NK-92 (cell line): Measurements from ENCODE around the gene PRIMA1.
"Not testable (repeated sequence)": the region's sequence is repeated elsewhere in the genome, so short reads cannot be mapped to it uniquely, and the experiment has no call there.

Experiments
- DNase-seq: peaks from one replicate; lab custom pipeline; 2025; ENCODE audit not compliant: unreplicated experiment; lab: John Stamatoyannopoulos, UW

PRIMA1 gene

GRCh38 chr14:93788293-93788542 lies at the start of gene PRIMA1:
Gene PRIMA1, minus strand, starts transcription at chr14:93788485. Its CDS starts 767 bp downstream, at chr14:93787718.
- DNase-seq: no peak

GRCh38 chr14:93834699-93835371 lies 46.5 kb upstream of the PRIMA1 start:
- DNase-seq: no peak

- no peak for DNase-seq
Measured at GRCh38 chr14:93832665-93833064, 44.4 kb upstream of the PRIMA1 start.

GRCh38 chr14:93832081-93832480 lies 43.8 kb upstream of the PRIMA1 start:
- DNase-seq: no peak

GRCh38 chr14:93830753-93831461 lies 42.6 kb upstream of the PRIMA1 start:
- DNase-seq: no peak

GRCh38 chr14:93829839-93830481 lies 41.7 kb upstream of the PRIMA1 start:
- no peak for DNase-seq

GRCh38 chr14:93825235-93825553 lies 36.9 kb upstream of the PRIMA1 start:
- no peak for DNase-seq

DNA sequence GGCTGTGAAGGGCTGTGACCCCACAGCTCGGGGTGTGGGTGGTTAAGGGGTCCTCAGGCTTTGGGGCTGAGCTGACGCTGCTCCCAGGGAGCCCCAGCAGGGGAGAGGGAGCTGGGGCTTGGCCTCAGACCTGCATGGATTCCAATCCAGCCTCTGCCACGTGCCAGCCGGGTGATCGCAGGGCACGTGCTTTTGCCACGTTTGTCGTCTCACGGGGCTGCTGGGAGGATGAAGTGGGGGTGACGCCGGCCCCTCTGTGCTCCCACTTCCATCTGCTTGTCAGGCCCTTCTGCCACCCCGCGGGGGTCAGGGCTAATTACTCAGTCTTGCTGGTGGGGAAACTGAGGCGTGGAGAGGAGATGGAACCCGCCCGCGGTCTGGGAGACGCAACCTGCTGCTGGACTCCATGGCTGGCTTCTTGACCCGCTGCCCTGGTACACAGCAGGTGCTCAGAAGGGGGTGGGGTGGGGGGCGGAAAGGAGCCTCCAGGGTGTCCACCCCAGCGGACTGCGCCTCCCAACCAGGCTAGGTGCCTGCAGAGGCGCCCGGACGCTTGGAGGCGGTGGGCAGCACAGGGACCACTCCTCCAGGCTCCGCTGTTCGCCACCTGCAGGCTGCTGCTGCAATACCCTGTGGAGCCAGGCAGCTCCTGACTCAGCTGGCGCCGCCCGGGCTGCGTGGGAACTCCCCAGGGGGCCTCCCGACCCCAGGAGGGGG lies 36.4 kb upstream of the PRIMA1 start:
- no peak for DNase-seq

DNA sequence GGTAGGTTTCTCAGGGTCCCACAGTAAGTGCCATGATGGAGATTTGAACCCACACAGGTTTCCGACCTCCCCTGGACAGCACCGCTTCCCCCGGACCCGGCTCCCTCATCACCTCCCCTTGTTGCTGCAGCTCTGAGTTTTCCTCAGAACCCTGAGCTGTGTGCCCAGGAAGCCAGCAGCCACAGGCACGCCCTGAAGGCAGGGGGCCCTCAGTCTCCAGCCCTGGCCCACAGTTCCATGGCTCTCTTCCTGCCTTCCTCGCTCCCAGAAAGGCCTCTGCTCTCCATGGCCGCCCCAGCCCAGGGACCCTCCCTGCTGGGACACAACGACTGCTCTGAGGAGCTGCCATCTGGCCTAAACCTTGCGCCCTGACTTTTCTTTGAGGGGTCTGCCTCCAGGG lies 35.8 kb upstream of the PRIMA1 start:
- DNase-seq: no peak

GRCh38 chr14:93821051-93821450 lies 32.8 kb upstream of the PRIMA1 start:
- no peak for DNase-seq

GRCh38 chr14:93818857-93819256 lies 30.6 kb upstream of the PRIMA1 start:
- DNase-seq: no peak

GRCh38 chr14:93811676-93812075 lies 23.4 kb upstream of the PRIMA1 start:
- DNase-seq: no peak

DNA sequence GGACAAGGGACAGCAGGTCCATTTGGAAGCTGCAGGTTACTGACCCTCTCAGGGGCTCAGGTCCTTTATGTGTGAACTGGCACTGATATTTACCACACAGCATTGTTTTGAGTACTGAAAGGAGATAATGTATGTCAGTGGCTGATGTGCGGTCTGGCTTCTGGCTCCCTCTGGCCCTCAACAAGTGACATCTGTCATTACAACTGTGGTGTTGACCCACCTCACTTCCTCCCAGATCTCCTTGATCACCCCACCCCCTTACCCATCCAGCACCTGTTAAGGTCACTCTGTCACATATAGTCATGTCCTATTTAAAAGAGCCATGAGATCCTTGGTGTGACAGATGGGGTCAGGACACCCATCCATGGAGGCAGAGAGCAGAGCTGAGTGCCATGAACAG lies 22.7 kb upstream of the PRIMA1 start:
- DNase-seq: no peak

- not testable (repeated sequence) for DNase-seq
Measured at GRCh38 chr14:93809491-93810420, 21.5 kb upstream of the PRIMA1 start.

- no peak for DNase-seq
Measured at GRCh38 chr14:93804654-93805053, 16.4 kb upstream of the PRIMA1 start.

DNA sequence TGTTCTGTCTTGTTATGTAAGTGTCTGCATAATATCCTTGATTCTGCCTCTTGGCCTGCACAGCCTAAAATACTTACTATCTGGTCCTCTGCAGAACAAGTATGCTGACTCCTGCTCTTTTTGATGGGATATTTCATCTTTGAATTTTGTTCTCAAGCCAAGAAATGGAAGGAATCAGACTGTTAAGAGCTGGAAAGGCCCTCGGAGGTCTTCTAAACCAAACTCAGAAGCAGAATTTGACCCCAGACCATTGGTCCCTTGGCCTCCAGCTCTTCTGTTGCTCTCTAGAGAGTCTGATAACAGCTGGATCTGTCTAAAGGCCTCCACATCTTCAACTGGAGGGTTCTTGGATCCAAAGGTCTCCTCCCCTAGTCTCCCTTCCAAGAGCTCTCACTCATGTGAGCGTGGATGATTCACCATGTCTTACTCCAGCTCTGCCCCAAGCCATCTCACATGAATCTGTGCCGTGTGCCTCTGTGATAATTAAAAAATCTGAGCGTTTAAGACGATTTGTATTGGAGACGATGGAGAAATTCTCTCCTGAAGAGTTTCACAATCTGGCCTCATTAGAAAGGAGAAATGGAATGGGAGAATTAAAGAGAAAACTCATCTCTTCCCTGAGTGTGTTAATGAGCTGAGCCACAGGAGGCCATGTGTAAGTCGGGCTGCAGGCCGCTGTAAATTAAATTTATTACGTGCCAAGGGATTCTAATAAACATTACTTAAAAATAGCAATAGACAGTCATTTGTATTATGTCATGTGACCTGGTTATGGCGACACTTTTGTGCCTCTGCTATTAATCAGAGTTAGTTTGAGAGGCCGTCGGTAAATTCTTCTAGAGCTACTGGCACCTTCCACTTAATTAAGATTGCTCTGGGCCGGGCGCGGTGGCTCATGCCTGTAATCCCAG lies 15.4 kb upstream of the PRIMA1 start:
- no peak for DNase-seq

- no peak for DNase-seq
Measured at GRCh38 chr14:93799989-93800921, 12.0 kb upstream of the PRIMA1 start.

DNA sequence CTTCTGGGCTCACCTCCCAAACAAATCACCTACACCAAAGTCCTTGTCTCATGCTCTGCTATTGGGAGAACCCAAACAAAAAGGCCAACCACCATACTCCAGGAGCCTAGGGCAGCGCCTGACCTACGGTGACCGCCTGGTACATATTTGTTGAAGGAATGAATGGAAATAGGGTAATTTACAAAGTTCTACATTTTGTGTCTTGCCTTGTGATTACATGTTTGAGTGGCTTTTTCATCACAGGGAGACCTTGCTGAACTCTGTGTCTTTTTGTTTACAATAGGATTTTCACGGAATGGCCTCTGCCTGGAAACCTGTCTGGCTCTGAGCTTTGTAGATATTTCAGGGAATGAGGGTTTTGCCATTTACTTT lies 11.3 kb upstream of the PRIMA1 start:
- no peak for DNase-seq

GRCh38 chr14:93797536-93797935 lies 9.3 kb upstream of the PRIMA1 start:
- DNase-seq: no peak
